Osteoblast (primary cell): ENCODE results near the gene STAP2. TPM values are rescaled to one million over a fixed set of nuclear protein-coding genes. Genes with fewer than 3 reads are reported as not detected.

ENCODE experiments used
- DNase-seq: peaks from one replicate; pipeline ENCODE4 v3.0.0; 2011; ENCODE audit warnings: low spot score, mixed read lengths; ENCODE audit not compliant: insufficient read length; ENCODE audit errors: missing footprints
- H2AFZ ChIP-seq: 2 replicates; pipeline ENCODE4 v1.6.0; 2011; ENCODE audit warnings: mild to moderate bottlenecking, low read length
- H3K27ac ChIP-seq: 2 replicates; pipeline ENCODE4 v1.5.1; 2011; ENCODE audit warnings: mild to moderate bottlenecking, low read depth, low read length, moderate library complexity
- H3K27me3 ChIP-seq: 2 replicates; pipeline ENCODE4 v1.6.0; 2012; ENCODE audit warnings: mild to moderate bottlenecking, control low read depth, inconsistent platforms, low read length, moderate library complexity; ENCODE audit not compliant: insufficient read depth
- H3K36me3 ChIP-seq: 2 replicates; pipeline ENCODE4 v1.5.1; 2011; ENCODE audit warnings: mild to moderate bottlenecking, low read length, control low read depth, moderate library complexity; ENCODE audit not compliant: insufficient read depth
- H3K4me1 ChIP-seq: 2 replicates; pipeline ENCODE4 v1.5.1; 2011; ENCODE audit warnings: mild to moderate bottlenecking, low read length, control low read depth, moderate library complexity; ENCODE audit not compliant: insufficient read depth
- H3K4me2 ChIP-seq: 2 replicates; pipeline ENCODE4 v1.6.0; 2011; ENCODE audit warnings: mild to moderate bottlenecking, low read length; ENCODE audit not compliant: insufficient read depth
- H3K4me3 ChIP-seq: fragments of 200-600 bp; sonication (generic); 3 replicates; pipeline ENCODE4 v1.5.1; 2012; ENCODE audit warnings: mild to moderate bottlenecking, low read length, inconsistent platforms; ENCODE audit not compliant: insufficient read depth
- H3K79me2 ChIP-seq: 2 replicates; pipeline ENCODE4 v1.6.0; 2012; ENCODE audit warnings: mild to moderate bottlenecking, low read length, control low read depth, inconsistent platforms; ENCODE audit not compliant: insufficient read depth
- H3K9me3 ChIP-seq: 2 replicates; pipeline ENCODE4 v1.5.1; 2011; ENCODE audit warnings: low read depth, low read length, control low read depth
- H4K20me1 ChIP-seq: 2 replicates; pipeline ENCODE4 v1.6.0; 2012; ENCODE audit warnings: mild to moderate bottlenecking, low read length, control low read depth; ENCODE audit not compliant: insufficient read depth
- total RNA-seq: library from RNA; depleted of rRNA; stranded (reverse); fragments of >200 nt; gene quantifications from 2 replicates; pipeline ENCODE4 v1.2.3, GENCODE V29; 2012
- TF ChIP-seq, protein P1 (sequence below): IDR thresholded peaks from 2 replicates; pipeline ENCODE4 v1.5.1; 2011; ENCODE audit warnings: mild to moderate bottlenecking, low read depth, low read length, moderate library complexity; ENCODE audit errors: extremely low read depth

STAP2 gene
- total RNA-seq, 1 donor: 2.5 TPM

DNA sequence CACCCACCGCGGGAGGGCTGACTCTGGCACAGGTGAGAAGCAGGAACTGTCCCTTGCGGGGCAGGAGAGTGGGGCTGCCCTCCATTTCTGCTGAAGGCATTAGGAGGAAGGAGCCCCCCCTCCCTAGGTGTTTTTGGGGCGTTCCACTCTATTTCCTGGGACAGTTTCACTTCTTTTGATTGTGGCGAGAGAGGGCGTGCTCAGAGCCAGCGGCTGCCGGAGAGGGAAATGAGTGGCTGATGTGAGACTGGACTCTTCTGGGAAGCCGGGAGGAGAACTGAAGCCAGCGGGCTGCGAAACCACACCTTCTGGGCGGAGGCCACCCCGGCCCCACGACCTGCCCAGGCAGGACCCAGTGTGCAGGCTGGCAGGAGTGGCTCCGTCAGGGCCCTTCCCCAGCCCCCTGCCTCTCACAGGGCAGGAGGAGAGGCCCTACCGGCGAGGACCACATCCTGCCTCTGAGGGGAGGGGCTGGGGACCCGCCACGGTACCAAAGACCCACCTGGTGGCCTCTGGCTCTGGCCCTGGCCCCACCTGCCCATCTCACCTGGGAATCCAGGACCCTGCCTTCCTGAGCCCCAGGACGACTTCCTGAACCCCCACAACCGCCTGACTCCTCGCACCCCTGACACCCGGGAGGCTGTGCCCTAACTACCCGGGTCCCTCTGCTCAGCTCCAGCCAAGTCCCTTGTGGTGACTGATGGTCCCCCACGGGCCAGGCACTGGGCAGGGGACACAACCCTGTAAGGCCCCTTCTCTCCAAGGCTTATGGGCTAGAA is 30.7 kb upstream of the STAP2 start:
- H3K9me3 ChIP-seq: no peaks in the 10 kb centered on the region
- peak overlapping the region; percentile 43 for H3K4me2 ChIP-seq
- H3K36me3 ChIP-seq: peaks cover 18% of the 10 kb centered on the region
- no peaks in the 10 kb centered on the region for H3K27me3 ChIP-seq
- DNase-seq: peak; percentile 79
- no peak overlapping the region for H3K4me3 ChIP-seq
- peaks cover 91% of the 10 kb centered on the region for H3K79me2 ChIP-seq
- peaks cover 70% of the 10 kb centered on the region for H4K20me1 ChIP-seq
- H3K27ac ChIP-seq: peak overlapping the region; percentile 65
- TF ChIP-seq, protein P1, sequence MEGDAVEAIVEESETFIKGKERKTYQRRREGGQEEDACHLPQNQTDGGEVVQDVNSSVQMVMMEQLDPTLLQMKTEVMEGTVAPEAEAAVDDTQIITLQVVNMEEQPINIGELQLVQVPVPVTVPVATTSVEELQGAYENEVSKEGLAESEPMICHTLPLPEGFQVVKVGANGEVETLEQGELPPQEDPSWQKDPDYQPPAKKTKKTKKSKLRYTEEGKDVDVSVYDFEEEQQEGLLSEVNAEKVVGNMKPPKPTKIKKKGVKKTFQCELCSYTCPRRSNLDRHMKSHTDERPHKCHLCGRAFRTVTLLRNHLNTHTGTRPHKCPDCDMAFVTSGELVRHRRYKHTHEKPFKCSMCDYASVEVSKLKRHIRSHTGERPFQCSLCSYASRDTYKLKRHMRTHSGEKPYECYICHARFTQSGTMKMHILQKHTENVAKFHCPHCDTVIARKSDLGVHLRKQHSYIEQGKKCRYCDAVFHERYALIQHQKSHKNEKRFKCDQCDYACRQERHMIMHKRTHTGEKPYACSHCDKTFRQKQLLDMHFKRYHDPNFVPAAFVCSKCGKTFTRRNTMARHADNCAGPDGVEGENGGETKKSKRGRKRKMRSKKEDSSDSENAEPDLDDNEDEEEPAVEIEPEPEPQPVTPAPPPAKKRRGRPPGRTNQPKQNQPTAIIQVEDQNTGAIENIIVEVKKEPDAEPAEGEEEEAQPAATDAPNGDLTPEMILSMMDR: no peak
- H3K4me1 ChIP-seq: peaks cover 49% of the 10 kb centered on the region
- no peak overlapping the region for H2AFZ ChIP-seq

DNA sequence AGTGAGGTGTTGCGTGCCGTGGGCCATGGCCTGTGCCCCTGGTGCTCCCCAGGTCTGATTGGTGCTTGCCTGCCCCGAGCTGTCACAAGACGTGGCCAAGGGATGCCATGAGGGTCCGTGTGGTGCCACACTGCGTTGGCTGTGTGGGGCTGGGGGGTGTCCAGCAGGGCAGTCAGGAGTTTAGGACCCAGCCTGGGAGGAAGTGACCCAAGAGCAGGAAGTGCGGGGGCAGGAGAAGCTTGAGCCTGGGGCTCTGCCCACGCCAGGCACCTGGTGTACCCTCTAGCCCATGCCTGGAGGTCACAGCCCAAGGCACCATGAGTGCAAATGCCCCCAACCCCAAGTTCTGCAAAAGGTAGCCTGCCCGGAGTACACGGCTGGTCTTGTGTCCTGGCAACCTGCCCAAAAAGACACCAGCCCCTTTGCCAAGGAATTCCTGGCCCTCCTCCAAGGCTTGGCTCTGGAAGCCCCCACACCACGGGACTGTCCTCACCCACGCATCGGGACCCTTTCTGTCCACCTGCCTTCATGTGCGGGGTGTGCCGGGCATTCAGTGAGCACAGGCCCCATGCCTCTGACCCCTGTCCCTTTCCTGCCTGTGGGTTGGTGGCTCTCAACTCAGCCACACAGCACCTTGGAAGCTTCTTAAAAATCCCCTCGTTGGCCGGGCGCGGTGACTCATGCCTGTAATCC is 29.6 kb upstream of the STAP2 start:
- TF ChIP-seq, protein P1: no peak
- Histone ChIP-seq H3K4me1 (peaks cover 39% of the 10 kb centered on the region), H3K27ac (peak overlapping the region; percentile 51), H3K4me3 (no peak overlapping the region), H3K27me3 (no peaks in the 10 kb centered on the region), H3K79me2 (peaks cover 82% of the 10 kb centered on the region), H3K9me3 (no peaks in the 10 kb centered on the region), H2AFZ (no peak overlapping the region), H4K20me1 (peaks cover 70% of the 10 kb centered on the region), H3K4me2 (no peak overlapping the region), H3K36me3 (peaks cover 27% of the 10 kb centered on the region)
- peak; percentile 67 for DNase-seq

DNA sequence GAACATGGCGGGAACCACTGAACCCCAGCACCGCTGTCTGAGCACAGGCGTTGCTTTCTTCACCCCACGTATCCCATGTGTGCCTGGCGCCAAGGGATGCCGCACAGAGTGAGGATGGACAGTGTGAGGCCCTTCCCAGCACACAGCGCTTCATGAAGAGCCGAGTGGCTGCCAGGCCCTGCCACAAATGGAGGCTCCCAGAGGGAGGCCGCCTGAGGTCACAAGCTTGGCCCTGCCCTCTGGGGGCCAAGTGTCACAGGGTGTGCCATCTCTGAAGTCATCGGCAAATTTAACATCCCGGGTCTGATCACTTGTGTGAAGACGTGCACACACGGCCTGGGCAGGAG is 29.1 kb upstream of the STAP2 start:
- Histone ChIP-seq H3K4me1 (peaks cover 34% of the 10 kb centered on the region), H4K20me1 (peaks cover 66% of the 10 kb centered on the region), H3K27me3 (no peaks in the 10 kb centered on the region), H2AFZ (no peak overlapping the region), H3K36me3 (peaks cover 32% of the 10 kb centered on the region), H3K4me2 (no peak overlapping the region), H3K79me2 (peaks cover 77% of the 10 kb centered on the region), H3K27ac (no peak overlapping the region), H3K4me3 (no peak overlapping the region), H3K9me3 (no peaks in the 10 kb centered on the region)
- TF ChIP-seq, protein P1: no peak
- peak; percentile 80 for DNase-seq

DNA sequence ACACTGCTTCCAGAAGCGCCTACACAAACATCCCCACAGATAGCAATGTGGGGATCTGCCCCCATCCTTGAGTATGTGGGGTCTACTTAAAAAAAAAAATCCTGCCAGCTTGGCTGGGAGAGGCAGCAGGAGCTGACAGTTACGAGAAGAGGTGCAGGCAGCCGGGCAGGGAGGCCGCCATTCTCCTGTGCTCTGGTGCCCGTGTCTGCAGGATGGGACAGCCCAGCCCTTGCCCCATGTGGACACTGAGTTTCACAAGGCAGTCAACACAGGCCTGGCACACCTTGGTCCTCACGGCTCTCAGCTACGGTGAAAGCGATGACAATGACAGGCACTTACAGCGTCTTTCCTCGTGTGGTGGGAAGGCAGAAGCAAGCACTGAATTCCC is 28.7 kb upstream of the STAP2 start:
- peak; percentile 80 for DNase-seq
- H3K4me3 ChIP-seq: no peak overlapping the region
- no peak overlapping the region for H3K27ac ChIP-seq
- TF ChIP-seq, protein P1: no peak
- H3K4me1 ChIP-seq: peaks cover 29% of the 10 kb centered on the region
- no peaks in the 10 kb centered on the region for H3K9me3 ChIP-seq
- no peak overlapping the region for H2AFZ ChIP-seq
- peaks cover 64% of the 10 kb centered on the region for H4K20me1 ChIP-seq
- peaks cover 36% of the 10 kb centered on the region for H3K36me3 ChIP-seq
- H3K4me2 ChIP-seq: no peak overlapping the region
- no peaks in the 10 kb centered on the region for H3K27me3 ChIP-seq
- H3K79me2 ChIP-seq: peaks cover 73% of the 10 kb centered on the region
